ENCODE results near the gene RAD51AP1. TPM values are rescaled to one million over a fixed set of nuclear protein-coding genes. Genes with fewer than 3 reads are reported as not detected.

Gene RAD51AP1
- polyA plus RNA-seq, 1 donor from 2014 or later = 6.6 TPM

GRCh38 chr12:4607056-4607455, 68.4 kb downstream of the RAD51AP1 start:
- Histone ChIP-seq H3K9me2 (ENCODE audit: insufficient read depth, low read length) (no peaks in the 10 kb centered on the region), H3K9me3 (ENCODE audit: low read length) (no peaks in the 10 kb centered on the region), H3K27ac (ENCODE audit: low read length) (no peak overlapping the region), H3K36me3 (ENCODE audit: insufficient read depth, low read length) (no peaks in the 10 kb centered on the region), H4K20me1 (ENCODE audit: insufficient read depth) (no peaks in the 10 kb centered on the region), H3K9ac (ENCODE audit: low read length) (no peak overlapping the region), H3K27me3 (ENCODE audit: insufficient read depth, low read depth, low read length) (no peaks in the 10 kb centered on the region), H3K79me2 (replicated peaks; ENCODE audit: insufficient read depth, low read length) (peaks cover 4% of the 10 kb centered on the region), H3K4me3 (ENCODE audit: low read length) (no peak overlapping the region), H3F3A (ENCODE audit: insufficient read depth, low read length, poor library complexity, severe bottlenecking) (no peaks in the 10 kb centered on the region), H2AFZ (ENCODE audit: low read depth, low read length) (no peak overlapping the region), H3K4me2 (ENCODE audit: low read length) (no peak overlapping the region)
- no peak for TF ChIP-seq SMC3 (conservative IDR thresholded peaks at IDR 0.05; ENCODE audit: poor library complexity)
- TF ChIP-seq CTCF (IDR thresholded peaks at IDR 0.05; ENCODE audit: poor library complexity, severe bottlenecking) = no peak
- TF ChIP-seq EZH2 (IDR thresholded peaks at IDR 0.05; ENCODE audit: borderline replicate concordance, insufficient read depth, low read length, poor library complexity, severe bottlenecking) = no peak
- no peak for TF ChIP-seq TAF1 (IDR thresholded peaks at IDR 0.05; ENCODE audit: low read depth)
- TF ChIP-seq POLR2AphosphoS5 (IDR thresholded peaks at IDR 0.05) = no peak
- no peak for TF ChIP-seq RAD21 (conservative IDR thresholded peaks at IDR 0.05)
- TF ChIP-seq EP300 (conservative IDR thresholded peaks at IDR 0.05; ENCODE audit: poor library complexity, severe bottlenecking) = no peak
- no peak for TF ChIP-seq MXI1 (conservative IDR thresholded peaks at IDR 0.05; ENCODE audit: poor library complexity, severe bottlenecking)

GRCh38 chr12:4609071-4609470, 70.4 kb downstream of the RAD51AP1 start:
- Histone ChIP-seq H2AFZ (ENCODE audit: low read depth, low read length) (no peak overlapping the region), H3K79me2 (replicated peaks; ENCODE audit: insufficient read depth, low read length) (peaks cover 4% of the 10 kb centered on the region), H3K9me2 (ENCODE audit: insufficient read depth, low read length) (no peaks in the 10 kb centered on the region), H3K4me2 (ENCODE audit: low read length) (no peak overlapping the region), H3K9ac (ENCODE audit: low read length) (no peak overlapping the region), H3K4me3 (ENCODE audit: low read length) (no peak overlapping the region), H3K36me3 (ENCODE audit: insufficient read depth, low read length) (no peaks in the 10 kb centered on the region), H3F3A (ENCODE audit: insufficient read depth, low read length, poor library complexity, severe bottlenecking) (no peaks in the 10 kb centered on the region), H3K27me3 (ENCODE audit: insufficient read depth, low read depth, low read length) (no peaks in the 10 kb centered on the region), H3K27ac (ENCODE audit: low read length) (no peak overlapping the region), H3K9me3 (ENCODE audit: low read length) (no peaks in the 10 kb centered on the region), H4K20me1 (ENCODE audit: insufficient read depth) (no peaks in the 10 kb centered on the region)
- no peak for TF ChIP-seq CTCF (IDR thresholded peaks at IDR 0.05; ENCODE audit: poor library complexity, severe bottlenecking)
- TF ChIP-seq TAF1 (IDR thresholded peaks at IDR 0.05; ENCODE audit: low read depth) = no peak
- TF ChIP-seq EZH2 (IDR thresholded peaks at IDR 0.05; ENCODE audit: borderline replicate concordance, insufficient read depth, low read length, poor library complexity, severe bottlenecking) = no peak
- no peak for TF ChIP-seq EP300 (conservative IDR thresholded peaks at IDR 0.05; ENCODE audit: poor library complexity, severe bottlenecking)
- no peak for TF ChIP-seq POLR2AphosphoS5 (IDR thresholded peaks at IDR 0.05)
- TF ChIP-seq SMC3 (conservative IDR thresholded peaks at IDR 0.05; ENCODE audit: poor library complexity) = no peak
- no peak for TF ChIP-seq RAD21 (conservative IDR thresholded peaks at IDR 0.05)
- TF ChIP-seq REST (IDR thresholded peaks at IDR 0.05; ENCODE audit: borderline replicate concordance) = no peak
- no peak for TF ChIP-seq MXI1 (conservative IDR thresholded peaks at IDR 0.05; ENCODE audit: poor library complexity, severe bottlenecking)

Other genes starting within 250 kb of the RAD51AP1 start
- 9.0 and 10.0 TPM in 2 replicates for gene TIGAR, start 217.7 kb upstream of the RAD51AP1 start, polyA plus RNA-seq
- not detected in 2 replicates for gene FGF23, start 159.2 kb upstream of the RAD51AP1 start, polyA plus RNA-seq
- gene FGF6, start 93.1 kb upstream of the RAD51AP1 start, polyA plus RNA-seq = not detected in 2 replicates
- gene DYRK4, start 23.3 kb downstream of the RAD51AP1 start, polyA plus RNA-seq = 13.2 and 22.0 TPM in 2 replicates
- 0.46 and 1.6 TPM in 2 replicates for gene AKAP3, start 110.2 kb downstream of the RAD51AP1 start, polyA plus RNA-seq
- 67.3 and 73.3 TPM in 2 replicates for gene NDUFA9, start 110.2 kb downstream of the RAD51AP1 start, polyA plus RNA-seq
- 25.8 and 25.9 TPM in 2 replicates for gene GALNT8, start 181.5 kb downstream of the RAD51AP1 start, polyA plus RNA-seq

Data from neural cell (in vitro differentiated cells).